NB4 (cell line): ENCODE measurements around the gene ZNF775.

Experiments
- DNase-seq: peaks from one replicate; pipeline ENCODE4 v3.0.0; 2010; ENCODE audit warnings: low read depth
- H3K4me3 ChIP-seq: one replicate; pipeline ENCODE4 v1.5.1; 2011; ENCODE audit warnings: mild to moderate bottlenecking, low read depth, low read length, moderate library complexity
- MYC ChIP-seq: IDR thresholded peaks from 2 replicates; pipeline ENCODE4 v1.6.1; 2011; ENCODE audit warnings: low read depth, low read length
- POLR2A ChIP-seq: IDR thresholded peaks from 2 replicates; pipeline ENCODE4 v1.6.1; 2011; ENCODE audit warnings: mild to moderate bottlenecking; ENCODE audit not compliant: insufficient read length; ENCODE audit errors: extremely low read depth
- TF ChIP-seq, protein P1 (sequence below): IDR thresholded peaks from one replicate; pipeline ENCODE4 v1.5.1; 2012; ENCODE audit warnings: low read depth, low read length
- TF ChIP-seq, protein P2 (sequence below): IDR thresholded peaks from 2 replicates; pipeline ENCODE4 v1.6.1; 2011; ENCODE audit warnings: low read depth, low read length

The ZNF775 gene

DNA sequence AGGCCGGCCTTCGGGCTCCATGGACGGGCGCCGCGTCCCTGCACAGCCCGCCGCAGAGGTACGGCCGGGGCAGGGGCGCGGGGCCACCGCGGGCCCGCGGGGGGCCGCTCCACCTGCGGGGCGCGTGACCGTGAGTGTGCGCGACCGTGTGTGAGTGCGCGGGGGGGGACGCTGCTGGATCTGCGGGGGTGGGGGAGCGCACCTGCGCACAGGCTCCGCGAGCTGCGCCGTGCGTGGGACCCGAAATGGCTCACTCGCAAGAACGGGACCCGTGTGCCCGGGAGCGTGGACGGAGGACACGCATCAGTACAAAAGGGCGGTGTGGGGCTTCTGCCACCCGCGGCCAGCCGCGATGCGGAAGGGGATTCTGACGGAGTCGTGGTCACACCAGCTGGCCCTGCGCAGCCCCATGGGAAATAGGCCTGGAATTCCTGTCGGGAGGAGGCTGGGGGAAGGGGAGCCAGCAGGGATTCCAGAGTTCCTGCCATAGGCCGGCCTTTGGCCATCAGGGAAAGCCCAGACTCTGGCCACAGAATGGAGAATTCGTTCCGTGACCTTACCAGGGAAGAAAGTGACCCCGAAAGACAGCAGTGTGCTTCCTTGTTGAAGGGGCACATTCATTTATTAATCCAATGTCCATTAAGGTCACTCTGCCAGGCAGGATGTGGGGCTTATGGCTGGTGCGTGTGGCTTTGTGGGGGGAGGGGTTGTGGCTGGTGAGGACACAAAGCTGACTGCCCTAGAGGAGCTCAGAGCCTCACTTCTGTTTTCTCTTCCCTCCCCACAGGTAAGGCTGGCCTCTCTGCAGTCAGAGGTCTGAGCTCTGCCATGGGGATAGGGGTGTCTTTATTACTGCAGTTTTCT, 10.0 kb upstream of the ZNF775 start:
- H3K4me3 ChIP-seq: peak overlapping the region; percentile 86
- peak; percentile 88 for DNase-seq
- TF ChIP-seq, protein P1, sequence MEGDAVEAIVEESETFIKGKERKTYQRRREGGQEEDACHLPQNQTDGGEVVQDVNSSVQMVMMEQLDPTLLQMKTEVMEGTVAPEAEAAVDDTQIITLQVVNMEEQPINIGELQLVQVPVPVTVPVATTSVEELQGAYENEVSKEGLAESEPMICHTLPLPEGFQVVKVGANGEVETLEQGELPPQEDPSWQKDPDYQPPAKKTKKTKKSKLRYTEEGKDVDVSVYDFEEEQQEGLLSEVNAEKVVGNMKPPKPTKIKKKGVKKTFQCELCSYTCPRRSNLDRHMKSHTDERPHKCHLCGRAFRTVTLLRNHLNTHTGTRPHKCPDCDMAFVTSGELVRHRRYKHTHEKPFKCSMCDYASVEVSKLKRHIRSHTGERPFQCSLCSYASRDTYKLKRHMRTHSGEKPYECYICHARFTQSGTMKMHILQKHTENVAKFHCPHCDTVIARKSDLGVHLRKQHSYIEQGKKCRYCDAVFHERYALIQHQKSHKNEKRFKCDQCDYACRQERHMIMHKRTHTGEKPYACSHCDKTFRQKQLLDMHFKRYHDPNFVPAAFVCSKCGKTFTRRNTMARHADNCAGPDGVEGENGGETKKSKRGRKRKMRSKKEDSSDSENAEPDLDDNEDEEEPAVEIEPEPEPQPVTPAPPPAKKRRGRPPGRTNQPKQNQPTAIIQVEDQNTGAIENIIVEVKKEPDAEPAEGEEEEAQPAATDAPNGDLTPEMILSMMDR: no peak
- TF ChIP-seq POLR2A (peak; percentile 21), MYC (peak; percentile 83)
- TF ChIP-seq, protein P2, sequence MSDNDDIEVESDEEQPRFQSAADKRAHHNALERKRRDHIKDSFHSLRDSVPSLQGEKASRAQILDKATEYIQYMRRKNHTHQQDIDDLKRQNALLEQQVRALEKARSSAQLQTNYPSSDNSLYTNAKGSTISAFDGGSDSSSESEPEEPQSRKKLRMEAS: peak; percentile 61; the same call in 1 of the 2 replicates

DNA sequence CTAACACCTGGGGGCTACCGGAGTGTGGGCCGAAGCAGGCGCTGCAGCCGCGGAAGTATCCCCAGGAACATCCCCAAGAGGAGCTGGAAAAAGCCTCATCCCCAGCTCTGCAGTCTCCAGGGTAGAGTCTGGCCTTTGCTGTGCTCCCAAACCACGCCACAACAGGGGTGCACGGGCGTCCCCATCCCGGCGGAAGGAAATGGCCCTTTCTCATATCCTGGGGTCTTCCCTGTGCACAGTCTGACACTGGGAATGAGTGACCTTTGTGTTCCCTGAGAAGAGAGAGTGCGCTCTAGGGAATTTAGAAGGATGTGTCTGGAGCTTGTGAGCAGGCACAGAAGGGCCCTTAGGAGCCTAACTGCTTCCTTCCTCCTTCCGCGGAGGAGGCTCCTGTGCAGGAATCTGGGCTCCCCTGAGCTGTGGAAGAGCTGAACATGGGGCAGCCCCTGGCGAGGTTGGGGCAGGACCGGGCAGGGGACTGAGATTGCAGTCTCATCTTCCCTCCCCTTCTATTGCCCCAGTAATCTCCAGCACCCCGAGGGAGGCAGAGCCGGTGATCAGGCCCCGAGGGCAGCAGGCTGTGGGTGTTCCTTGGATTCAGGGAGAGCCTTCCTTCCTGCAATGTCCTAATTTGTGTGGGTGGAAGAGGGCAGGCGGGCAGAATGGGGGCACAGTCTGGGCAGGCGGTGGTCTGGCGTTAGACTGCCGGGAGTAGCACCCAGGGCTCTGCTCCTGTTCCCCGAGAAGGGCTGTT, 9.2 kb upstream of the ZNF775 start:
- TF ChIP-seq MYC (no peak), POLR2A (no peak)
- TF ChIP-seq, protein P2: no peak; the same call in 1 of the 2 replicates
- TF ChIP-seq, protein P1: no peak
- peak overlapping the region; percentile 86 for H3K4me3 ChIP-seq
- DNase-seq: no peak

DNA sequence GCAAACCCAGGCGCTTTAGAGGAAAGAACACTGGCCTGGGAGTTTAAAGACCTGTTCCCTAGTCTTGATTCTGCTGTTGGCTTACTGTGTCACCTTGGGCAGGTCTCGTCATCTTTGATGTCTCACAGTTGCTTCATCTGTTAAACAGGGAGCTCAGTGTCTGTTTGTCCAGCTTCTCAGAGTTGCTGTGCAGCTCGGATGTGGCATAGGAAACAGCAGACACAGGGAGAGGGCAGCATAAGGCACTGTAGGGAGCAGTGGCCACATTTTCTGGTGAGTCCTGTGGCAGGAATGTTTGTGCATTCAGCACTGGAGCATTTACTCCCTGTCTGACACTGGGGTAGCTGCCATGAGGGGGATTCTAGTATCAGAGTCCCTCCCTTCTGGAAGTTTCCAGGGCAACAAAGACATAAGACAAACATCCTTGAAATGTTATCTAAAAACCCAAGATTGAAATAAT, 8.5 kb upstream of the ZNF775 start:
- no peak for TF ChIP-seq MYC
- TF ChIP-seq, protein P2: no peak
- TF ChIP-seq, protein P1: no peak
- TF ChIP-seq POLR2A: no peak
- H3K4me3 ChIP-seq: peak overlapping the region; percentile 22
- DNase-seq: no peak

GRCh38 chr7:150371131-150371995, 7.8 kb upstream of the ZNF775 start:
- TF ChIP-seq, protein P1: no peak
- no peak for TF ChIP-seq MYC
- TF ChIP-seq, protein P2: no peak
- TF ChIP-seq POLR2A: no peak
- H3K4me3 ChIP-seq: no peak overlapping the region

DNA sequence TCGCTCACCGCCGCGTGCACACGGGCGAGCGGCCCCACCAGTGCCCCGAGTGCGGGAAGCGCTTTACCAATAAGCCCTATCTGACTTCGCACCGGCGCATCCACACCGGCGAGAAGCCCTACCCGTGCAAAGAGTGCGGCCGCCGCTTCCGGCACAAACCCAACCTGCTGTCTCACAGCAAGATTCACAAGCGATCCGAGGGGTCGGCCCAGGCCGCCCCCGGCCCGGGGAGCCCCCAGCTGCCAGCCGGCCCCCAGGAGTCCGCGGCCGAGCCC, 7.2 kb upstream of the ZNF775 start:
- H3K4me3 ChIP-seq: no peak overlapping the region
- TF ChIP-seq, protein P1: no peak
- TF ChIP-seq, protein P2: no peak
- TF ChIP-seq MYC (no peak), POLR2A (no peak)
- no peak for DNase-seq

More at GRCh38 chr7:150371131-150371995, 7.8 kb upstream of the ZNF775 start:
- no peak for DNase-seq
